Prostate gland (tissue), 2 donors: ENCODE data around the gene CDC42EP3.

ENCODE experiments used
- POLR2AphosphoS5 ChIP-seq: sonication (generic); formaldehyde crosslinking; IDR thresholded peaks from one replicate; pipeline ENCODE4 v1.6.1; 2017; ENCODE audit warnings: antibody characterized with exemption
- TF ChIP-seq, protein P1 (sequence below), 4 experiments: fragments of 200-600 bp in 2 of 4; fragments of 450-650 bp in 2 of 4; sonication (generic) in 2 of 4; IDR thresholded peaks; 1 replicate in 3 of 4; 2 replicates in 1 of 4; pipeline ENCODE4 v1.5.1; 2016 to 2019; ENCODE audit warnings: antibody characterized with exemption in 4 of 4, mild to moderate bottlenecking in 2 of 4, moderate library complexity in 2 of 4

DNA sequence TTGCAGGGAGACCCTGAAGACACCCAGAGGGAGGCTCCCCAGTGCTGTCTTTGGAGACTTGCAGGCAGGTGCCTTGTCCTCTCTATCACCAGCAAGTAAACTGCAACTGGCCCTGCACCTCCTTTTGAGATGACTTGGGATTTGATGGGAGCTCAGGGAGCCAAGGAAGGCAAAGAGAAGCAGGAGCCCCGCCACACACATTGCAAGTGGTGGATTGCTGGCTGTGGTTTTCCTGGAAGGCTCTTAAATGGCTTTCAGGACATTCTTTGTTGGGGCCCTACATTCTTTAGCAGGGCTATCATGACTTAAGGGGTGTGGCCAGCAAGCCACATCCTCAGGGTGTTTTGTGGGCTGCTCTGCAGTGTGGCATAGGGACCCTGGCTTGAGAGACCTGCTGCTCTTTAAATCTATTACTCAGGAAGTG is 39.9 kb upstream of the CDC42EP3 start:
- TF ChIP-seq POLR2AphosphoS5, result no peak
- TF ChIP-seq, protein P1, sequence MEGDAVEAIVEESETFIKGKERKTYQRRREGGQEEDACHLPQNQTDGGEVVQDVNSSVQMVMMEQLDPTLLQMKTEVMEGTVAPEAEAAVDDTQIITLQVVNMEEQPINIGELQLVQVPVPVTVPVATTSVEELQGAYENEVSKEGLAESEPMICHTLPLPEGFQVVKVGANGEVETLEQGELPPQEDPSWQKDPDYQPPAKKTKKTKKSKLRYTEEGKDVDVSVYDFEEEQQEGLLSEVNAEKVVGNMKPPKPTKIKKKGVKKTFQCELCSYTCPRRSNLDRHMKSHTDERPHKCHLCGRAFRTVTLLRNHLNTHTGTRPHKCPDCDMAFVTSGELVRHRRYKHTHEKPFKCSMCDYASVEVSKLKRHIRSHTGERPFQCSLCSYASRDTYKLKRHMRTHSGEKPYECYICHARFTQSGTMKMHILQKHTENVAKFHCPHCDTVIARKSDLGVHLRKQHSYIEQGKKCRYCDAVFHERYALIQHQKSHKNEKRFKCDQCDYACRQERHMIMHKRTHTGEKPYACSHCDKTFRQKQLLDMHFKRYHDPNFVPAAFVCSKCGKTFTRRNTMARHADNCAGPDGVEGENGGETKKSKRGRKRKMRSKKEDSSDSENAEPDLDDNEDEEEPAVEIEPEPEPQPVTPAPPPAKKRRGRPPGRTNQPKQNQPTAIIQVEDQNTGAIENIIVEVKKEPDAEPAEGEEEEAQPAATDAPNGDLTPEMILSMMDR (IDR thresholded peaks at IDR 0.05), result no peak
